Stimulated activated naive B cell treated with anti-CD40 and anti-IgM and Interleukin-4, amounts not matched to agents 10 μg/mL and 1 μg/mL and 100 μg/mL, for 72 hours (primary cell): ENCODE data around the gene BCAN.

Source experiments
- ATAC-seq, 2 donors: fragments of 150-1000 bp; cut with Tn5 transposase; replicated peaks; 2 replicates each; pipeline ENCODE4 v1.10.0; 2021; ENCODE audit warnings: moderate library complexity in 1 of 2
- DNase-seq: peaks from one replicate; pipeline ENCODE4 v3.0.0; 2021
- H3K27ac Mint-ChIP-seq: one replicate; pipeline ENCODE4 v1.8.0; 2022; ENCODE audit warnings: mild to moderate bottlenecking, mixed read lengths
- H3K27me3 Mint-ChIP-seq, 2 donors: one replicate each; pipeline ENCODE4 v1.8.0; 2022; ENCODE audit warnings: mixed read lengths in 2 of 2
- H3K36me3 Mint-ChIP-seq, 2 donors: one replicate each; pipeline ENCODE4 v1.8.0; 2022; ENCODE audit warnings: mixed read lengths in 2 of 2, mild to moderate bottlenecking in 1 of 2
- H3K4me1 Mint-ChIP-seq, 2 donors: one replicate each; pipeline ENCODE4 v1.8.0; 2022; ENCODE audit warnings: mixed read lengths in 2 of 2, mild to moderate bottlenecking in 1 of 2
- H3K4me3 Mint-ChIP-seq, 2 donors: one replicate each; pipeline ENCODE4 v1.8.0; 2022; ENCODE audit warnings: mild to moderate bottlenecking in 2 of 2, mixed read lengths in 2 of 2, moderate library complexity in 1 of 2
- H3K9me3 Mint-ChIP-seq, 2 donors: one replicate each; pipeline ENCODE4 v1.8.0; 2022; ENCODE audit warnings: mixed read lengths in 2 of 2, mild to moderate bottlenecking in 1 of 2

The BCAN gene

GRCh38 chr1:156665539-156665938, 23.6 kb downstream of the BCAN start:
- ATAC-seq (no peak), DNase-seq (no peak)
- Mint-ChIP-seq H3K9me3 (no peaks in the 10 kb centered on the region), H3K27ac (peak overlapping the region; percentile 4), H3K36me3 (no peaks in the 10 kb centered on the region), H3K4me1 (peaks cover 52 to 53% of the 10 kb centered on the region in 2 donors), H3K27me3 (peaks cover 3 to 11% of the 10 kb centered on the region in 2 donors), H3K4me3 (no peak overlapping the region)

GRCh38 chr1:156666862-156667609, 25.1 kb downstream of the BCAN start:
- H3K36me3 Mint-ChIP-seq, result no peaks in the 10 kb centered on the region
- H3K9me3 Mint-ChIP-seq, result no peaks in the 10 kb centered on the region
- H3K4me3 Mint-ChIP-seq, result no peak overlapping the region
- no peak for DNase-seq
- H3K27ac Mint-ChIP-seq, result no peak overlapping the region
- peaks cover 13 to 23% of the 10 kb centered on the region in 2 donors for H3K27me3 Mint-ChIP-seq
- ATAC-seq, result no peak
- peaks cover 37 to 38% of the 10 kb centered on the region in 2 donors for H3K4me1 Mint-ChIP-seq

GRCh38 chr1:156667610-156667967, 25.7 kb downstream of the BCAN start:
- Mint-ChIP-seq H3K36me3 (no peaks in the 10 kb centered on the region), H3K9me3 (no peaks in the 10 kb centered on the region), H3K4me1 (peaks cover 33 to 34% of the 10 kb centered on the region in 2 donors), H3K4me3 (no peak overlapping the region), H3K27me3 (peaks cover 13 to 29% of the 10 kb centered on the region in 2 donors), H3K27ac (no peak overlapping the region)
- DNase-seq (no peak), ATAC-seq (no peak)

GRCh38 chr1:156667968-156668709, 26.2 kb downstream of the BCAN start:
- no peak for ATAC-seq

GRCh38 chr1:156668801-156669637, 27.1 kb downstream of the BCAN start:
- ATAC-seq, result no peak
- H3K4me3 Mint-ChIP-seq, result no peak overlapping the region
- H3K9me3 Mint-ChIP-seq, result no peaks in the 10 kb centered on the region
- H3K4me1 Mint-ChIP-seq, result peaks cover 19 to 22% of the 10 kb centered on the region in 2 donors
- peaks cover 24 to 43% of the 10 kb centered on the region in 2 donors for H3K27me3 Mint-ChIP-seq
- no peak for DNase-seq
- H3K36me3 Mint-ChIP-seq, result no peaks in the 10 kb centered on the region
- peak overlapping the region; percentile 62 for H3K27ac Mint-ChIP-seq

More at GRCh38 chr1:156667968-156668709, 26.2 kb downstream of the BCAN start:
- no peak overlapping the region for H3K4me3 Mint-ChIP-seq
- no peak for DNase-seq
- peaks cover 15 to 35% of the 10 kb centered on the region in 2 donors for H3K27me3 Mint-ChIP-seq
- no peaks in the 10 kb centered on the region for H3K9me3 Mint-ChIP-seq
- peaks cover 28 to 30% of the 10 kb centered on the region in 2 donors for H3K4me1 Mint-ChIP-seq
- no peaks in the 10 kb centered on the region for H3K36me3 Mint-ChIP-seq
- no peak overlapping the region for H3K27ac Mint-ChIP-seq

- no peak overlapping the region for H3K27ac Mint-ChIP-seq
- H3K9me3 Mint-ChIP-seq, result no peaks in the 10 kb centered on the region
- DNase-seq, result no peak
- H3K27me3 Mint-ChIP-seq, result peaks cover 29 to 51% of the 10 kb centered on the region in 2 donors
- no peak for ATAC-seq
- H3K4me1 Mint-ChIP-seq, result peaks cover 11 to 14% of the 10 kb centered on the region in 2 donors
- H3K36me3 Mint-ChIP-seq, result no peaks in the 10 kb centered on the region
- H3K4me3 Mint-ChIP-seq, result no peak overlapping the region
These were observed 27.9 kb downstream of the BCAN start for GRCh38 chr1:156669794-156670193.

- Mint-ChIP-seq H3K27ac (no peak overlapping the region), H3K4me1 (peaks cover 6 to 11% of the 10 kb centered on the region in 2 donors), H3K27me3 (peaks cover 35 to 57% of the 10 kb centered on the region in 2 donors), H3K4me3 (no peak overlapping the region), H3K36me3 (no peaks in the 10 kb centered on the region), H3K9me3 (no peaks in the 10 kb centered on the region)
- no peak for ATAC-seq
- DNase-seq, result no peak
These were observed 28.4 kb downstream of the BCAN start for GRCh38 chr1:156670359-156670758.

- Mint-ChIP-seq H3K27ac (no peak overlapping the region), H3K4me3 (no peak overlapping the region), H3K36me3 (no peaks in the 10 kb centered on the region), H3K4me1 (peaks cover 2 to 6% of the 10 kb centered on the region in 2 donors), H3K27me3 (peaks cover 39 to 61% of the 10 kb centered on the region in 2 donors), H3K9me3 (no peaks in the 10 kb centered on the region)
- ATAC-seq, result no peak
- no peak for DNase-seq
These were observed 28.9 kb downstream of the BCAN start for GRCh38 chr1:156670791-156671190.

GRCh38 chr1:156671804-156672203, 29.9 kb downstream of the BCAN start:
- no peak for DNase-seq
- H3K36me3 Mint-ChIP-seq, result no peaks in the 10 kb centered on the region
- H3K4me3 Mint-ChIP-seq, result no peak overlapping the region
- H3K27ac Mint-ChIP-seq, result no peak overlapping the region
- no peaks in the 10 kb centered on the region for H3K9me3 Mint-ChIP-seq
- H3K4me1 Mint-ChIP-seq, result peaks cover under 1 to 2% of the 10 kb centered on the region in 2 donors
- peaks cover 41 to 65% of the 10 kb centered on the region in 2 donors for H3K27me3 Mint-ChIP-seq
- no peak for ATAC-seq

- ATAC-seq, result no peak
These were observed 31.6 kb downstream of the BCAN start for GRCh38 chr1:156673387-156674121.

GRCh38 chr1:156675210-156676113, 33.5 kb downstream of the BCAN start:
- Mint-ChIP-seq H3K27ac (no peak overlapping the region), H3K9me3 (no peaks in the 10 kb centered on the region), H3K4me3 (peak overlapping the region in 1 of 2 donors; percentile 36), H3K4me1 (peaks cover 13 to 16% of the 10 kb centered on the region in 2 donors), H3K36me3 (no peaks in the 10 kb centered on the region), H3K27me3 (peaks cover 68 to 88% of the 10 kb centered on the region in 2 donors)
- no peak for ATAC-seq
- DNase-seq, result no peak

More at GRCh38 chr1:156673387-156674121, 31.6 kb downstream of the BCAN start:
- Mint-ChIP-seq H3K9me3 (no peaks in the 10 kb centered on the region), H3K27me3 (peaks cover 57 to 82% of the 10 kb centered on the region in 2 donors), H3K4me1 (peaks cover 13 to 16% of the 10 kb centered on the region in 2 donors), H3K36me3 (no peaks in the 10 kb centered on the region), H3K4me3 (no peak overlapping the region), H3K27ac (no peak overlapping the region)
- DNase-seq, result no peak

- peaks cover 70 to 90% of the 10 kb centered on the region in 2 donors for H3K27me3 Mint-ChIP-seq
- H3K4me3 Mint-ChIP-seq, result no peak overlapping the region
- H3K4me1 Mint-ChIP-seq, result peaks cover 13 to 16% of the 10 kb centered on the region in 2 donors
- DNase-seq, result no peak
- no peaks in the 10 kb centered on the region for H3K36me3 Mint-ChIP-seq
- no peak for ATAC-seq
- H3K9me3 Mint-ChIP-seq, result no peaks in the 10 kb centered on the region
- no peak overlapping the region for H3K27ac Mint-ChIP-seq
These were observed 34.4 kb downstream of the BCAN start for GRCh38 chr1:156676114-156676819.
